ENCODE results near the gene ARID4B.
A peak's percentile ranks its signal among the peaks of the same experiment; 100 is the strongest.

The ARID4B gene

DNA sequence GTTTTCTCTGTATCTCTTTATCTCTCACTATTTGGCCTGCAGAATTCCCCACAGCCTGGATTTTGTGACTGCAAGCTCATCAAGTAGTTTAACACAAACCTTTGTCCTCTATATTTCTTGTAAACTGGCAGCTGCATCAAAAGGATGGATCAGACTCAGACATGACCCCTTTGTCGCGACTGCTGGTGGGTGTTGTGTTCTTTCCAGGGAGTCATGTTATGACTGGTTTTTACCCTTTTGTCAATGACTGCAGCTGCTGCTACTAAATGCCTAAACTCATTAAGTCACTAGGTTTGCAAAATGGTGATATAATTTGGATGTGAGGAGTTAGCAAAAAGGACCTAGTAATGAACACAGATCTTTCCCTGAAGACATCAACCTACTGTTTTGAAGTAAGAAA, 189.2 kb downstream of the ARID4B start:
- no peak overlapping the region for H3K4me3 ChIP-seq (ENCODE audit: low read depth, low read length)
- no peak for DNase-seq (ENCODE audit: low read depth)
- TF ChIP-seq CTCF (conservative IDR thresholded peaks at IDR 0.05; ENCODE audit: low read depth, low read length), result no peak

GRCh38 chr1:235136111-235136510, 191.9 kb downstream of the ARID4B start:
- H3K4me3 ChIP-seq (ENCODE audit: low read depth, low read length), result no peak overlapping the region
- no peak for TF ChIP-seq CTCF (conservative IDR thresholded peaks at IDR 0.05; ENCODE audit: low read depth, low read length)
- peak; percentile 17 for DNase-seq (ENCODE audit: low read depth)

DNA sequence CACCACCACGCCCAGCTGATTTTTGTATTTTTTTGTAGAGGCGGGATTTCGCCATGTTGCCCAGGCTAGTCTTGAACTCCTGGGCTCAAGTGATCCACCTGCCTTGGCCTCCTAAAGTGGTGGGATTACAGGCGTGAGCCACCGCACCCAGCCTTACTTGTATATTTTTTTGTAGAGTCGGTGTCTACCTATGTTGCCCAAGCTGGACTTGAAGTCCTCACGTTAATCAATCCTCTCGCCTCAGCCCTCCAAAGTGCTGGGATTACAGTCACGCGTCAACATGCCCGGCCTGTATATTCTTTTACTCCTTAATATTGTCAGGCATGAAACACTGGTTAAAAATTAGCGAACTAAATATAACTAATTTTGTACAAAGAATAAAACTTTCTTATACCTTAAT, 193.8 kb downstream of the ARID4B start:
- H3K4me3 ChIP-seq (ENCODE audit: low read depth, low read length), result no peak overlapping the region

GRCh38 chr1:235133086-235133485, 194.9 kb downstream of the ARID4B start:
- no peak overlapping the region for H3K4me3 ChIP-seq (ENCODE audit: low read depth, low read length)
- no peak for TF ChIP-seq CTCF (conservative IDR thresholded peaks at IDR 0.05; ENCODE audit: low read depth, low read length)
- no peak for DNase-seq (ENCODE audit: low read depth)

More for the DNA sequence above, 193.8 kb downstream of the ARID4B start:
- TF ChIP-seq CTCF (conservative IDR thresholded peaks at IDR 0.05; ENCODE audit: low read depth, low read length), result no peak
- DNase-seq (ENCODE audit: low read depth), result no peak

DNA sequence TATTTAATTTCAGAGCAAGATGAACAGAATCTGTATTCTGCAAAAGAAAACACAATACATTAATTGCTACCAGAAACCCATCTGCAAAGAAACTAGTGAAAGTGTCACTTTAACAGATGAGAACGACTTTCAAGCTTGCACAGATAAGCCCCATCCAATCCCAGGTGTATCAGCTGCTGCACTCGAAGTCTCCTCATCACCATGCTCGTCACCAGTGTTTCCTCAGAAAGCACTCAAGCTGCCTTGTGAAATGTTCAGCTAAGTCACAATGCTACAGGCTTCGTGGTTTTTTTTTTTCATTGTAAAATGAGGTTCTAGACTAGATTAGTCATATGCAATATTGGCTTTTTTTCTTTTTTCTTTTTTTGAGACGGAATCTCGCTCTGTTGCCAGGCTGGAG, 196.0 kb downstream of the ARID4B start:
- no peak for DNase-seq (ENCODE audit: low read depth)
- no peak for TF ChIP-seq CTCF (conservative IDR thresholded peaks at IDR 0.05; ENCODE audit: low read depth, low read length)

GRCh38 chr1:235130766-235131270, 197.2 kb downstream of the ARID4B start:
- no peak for DNase-seq (ENCODE audit: low read depth)
- no peak for TF ChIP-seq CTCF (conservative IDR thresholded peaks at IDR 0.05; ENCODE audit: low read depth, low read length)

More for the DNA sequence above, 196.0 kb downstream of the ARID4B start:
- no peak overlapping the region for H3K4me3 ChIP-seq (ENCODE audit: low read depth, low read length)

GRCh38 chr1:235129774-235130570, 198.0 kb downstream of the ARID4B start:
- TF ChIP-seq CTCF (conservative IDR thresholded peaks at IDR 0.05; ENCODE audit: low read depth, low read length), result no peak
- no peak for DNase-seq (ENCODE audit: low read depth)
- no peak overlapping the region for H3K4me3 ChIP-seq (ENCODE audit: low read depth, low read length)

More at GRCh38 chr1:235130766-235131270, 197.2 kb downstream of the ARID4B start:
- no peak overlapping the region for H3K4me3 ChIP-seq (ENCODE audit: low read depth, low read length)
